Adrenal gland (tissue), 12 donors: ENCODE measurements around the gene MYO5B. TPM values are rescaled to one million over a fixed set of nuclear protein-coding genes. Genes with fewer than 3 reads are reported as not detected.

ENCODE experiments used
- DNase-seq, 7 donors: peaks; one replicate each; pipeline ENCODE4 v3.0.0-alpha.2; 2019 to 2020
- H3K27ac ChIP-seq, 5 donors: fragments of 200-600 bp; sonication (generic) in 4 of 5; 1 replicate in 3 of 5; 2 replicates in 2 of 5; pipeline versions ENCODE4 v1.5.1 to v1.8.0; 2016 to 2020; ENCODE audit warnings: mild to moderate bottlenecking in 1 of 5
- H3K27me3 ChIP-seq: fragments of 200-600 bp; 2 replicates; pipeline ENCODE4 v1.8.0; 2021
- H3K36me3 ChIP-seq, 2 donors: fragments of 200-600 bp; replicated peaks in 1 of 2; 1 replicate in 1 of 2; 2 replicates in 1 of 2; pipeline versions ENCODE4 v1.5.1 to v1.8.0; 2018 to 2022
- H3K4me1 ChIP-seq, 2 donors: fragments of 200-600 bp; replicated peaks in 1 of 2; 1 replicate in 1 of 2; 2 replicates in 1 of 2; pipeline versions ENCODE4 v1.5.1 to v1.8.0; 2018 to 2021
- H3K4me3 ChIP-seq, 4 donors: fragments of 200-600 bp; sonication (generic) in 3 of 4; one replicate each; pipeline ENCODE4 v1.5.1; 2016 to 2018
- H3K9me3 ChIP-seq, 3 donors: fragments of 200-600 bp; sonication (generic) in 1 of 3; replicated peaks in 1 of 3; 1 replicate in 2 of 3; 2 replicates in 1 of 3; pipeline versions ENCODE4 v1.5.1 to v1.8.0; 2016 to 2021
- CTCF ChIP-seq, 6 experiments: fragments of 450-650 bp in 4 of 6; fragments of 200-600 bp in 2 of 6; sonication (generic) in 1 of 6; IDR thresholded peaks; 1 replicate in 5 of 6; 2 replicates in 1 of 6; pipeline versions ENCODE4 v1.5.1 to v1.8.0; 2016 to 2021; ENCODE audit warnings: antibody characterized with exemption in 6 of 6, mild to moderate bottlenecking in 2 of 6, moderate library complexity in 1 of 6
- POLR2A ChIP-seq, 2 donors: fragments of 450-650 bp; IDR thresholded peaks; one replicate each; pipeline ENCODE4 v1.6.1; 2017; ENCODE audit warnings: antibody characterized with exemption in 2 of 2, mild to moderate bottlenecking in 2 of 2, moderate library complexity in 1 of 2
- WGBS, 4 donors: extraction: QIAGEN DNeasy Blood & Tissue Kit in 2 of 4; methylation state at CpG; one replicate each; pipeline versions ENCODE4 v1.1.5 to v1.1.7; 2013 to 2017; 5-methylcytosine and 5-hydroxymethylcytosine counted together
- intact Hi-C, 2 donors: fragments of 100-400 bp; cut with DNase I; formaldehyde crosslinking; loops; one replicate each; pipeline versions ENCODE4 v1.14.1 to v1.15.0; 2022 to 2023
- polyA plus RNA-seq, 3 donors: library from polyadenylated mRNA; stranded (reverse); fragments of 200-250 nt in 2 of 3; fragments of 350-450 nt in 1 of 3; fragmentation: Illumina TruSeq in 1 of 3; extraction: RNeasy Lipid Tissue Mini Kit (QIAGEN cat#74804) in 1 of 3; gene quantifications; one replicate each; pipeline ENCODE4 v1.2.3, GENCODE V29; 2013 to 2014
- total RNA-seq, 9 donors: library from RNA; depleted of rRNA in 4 of 9; stranded (reverse); fragments of >200 nt in 4 of 9; fragments of 120-200 nt in 1 of 9; fragmentation: NEBNext Ultra II Directional in 1 of 9; extraction: Animal tissue kit (Norgen Biotek cat#: 25700) in 1 of 9; gene quantifications; one replicate each; pipeline versions ENCODE4 v1.1.0 to v1.2.4, GENCODE V29; 2013 to 2023
- donor health status: healthy with polysubstance abuse.
- donor health status: Bipolar disorder and iron deficiency.
- donor health status: DM: yes; HTN: yes; CAD: no.
- donor health status: DM: no; HTN: no; CAD: no.
- donor health status: DM: no; HTN: no; CAD: no.
- donor health status: DM: yes; HTN: yes; CAD: no.

The MYO5B gene
- total and polyA plus RNA-seq, 12 donors = 0.61 to 9.3 (median 2.9) TPM

GRCh38 chr18:50090370-50091312 lies 104.3 kb downstream of the MYO5B start:
- WGBS, 4 donors = 81 to 89% (median 85%) methylated on average over 6 of the region's 6 CpGs
- intact Hi-C loops = no loop called here
- H3K27ac ChIP-seq = no peak overlapping the region
- no peaks in the 10 kb centered on the region for H3K27me3 ChIP-seq
- H3K9me3 ChIP-seq = no peaks in the 10 kb centered on the region
- no peak overlapping the region for H3K4me3 ChIP-seq
- DNase-seq = no peak
- no peaks in the 10 kb centered on the region for H3K4me1 ChIP-seq
- TF ChIP-seq POLR2A (IDR thresholded peaks at IDR 0.05) = no peak
- no peak for TF ChIP-seq CTCF (IDR thresholded peaks at IDR 0.05)
- no peaks in the 10 kb centered on the region for H3K36me3 ChIP-seq

- no peaks in the 10 kb centered on the region for H3K36me3 ChIP-seq
- no peak overlapping the region for H3K27ac ChIP-seq
- DNase-seq = no peak
- TF ChIP-seq POLR2A (IDR thresholded peaks at IDR 0.05) = no peak
- H3K4me3 ChIP-seq = no peak overlapping the region
- no peaks in the 10 kb centered on the region for H3K9me3 ChIP-seq
- intact Hi-C loops = no loop called here
- no peaks in the 10 kb centered on the region for H3K4me1 ChIP-seq
- H3K27me3 ChIP-seq = no peaks in the 10 kb centered on the region
- WGBS, 4 donors = 80 to 89% (median 85%) methylated on average over 9 of the region's 9 CpGs
Observed at GRCh38 chr18:50089702-50090101, 105.2 kb downstream of the MYO5B start.

- Histone ChIP-seq H3K4me3 (no peak overlapping the region), H3K27me3 (no peaks in the 10 kb centered on the region), H3K27ac (no peak overlapping the region), H3K9me3 (no peaks in the 10 kb centered on the region), H3K36me3 (no peaks in the 10 kb centered on the region), H3K4me1 (no peaks in the 10 kb centered on the region)
- 67 to 79% (median 75%) methylated on average over 3 of the region's 3 CpGs for WGBS, 4 donors
- no peak for DNase-seq
- intact Hi-C loops = no loop called here
- TF ChIP-seq POLR2A (IDR thresholded peaks at IDR 0.05) (no peak), CTCF (IDR thresholded peaks at IDR 0.05) (no peak)
Observed at GRCh38 chr18:50083708-50084107, 111.2 kb downstream of the MYO5B start.

GRCh38 chr18:50080932-50081560 lies 113.9 kb downstream of the MYO5B start:
- DNase-seq = no peak
- Histone ChIP-seq H3K9me3 (no peaks in the 10 kb centered on the region), H3K27ac (no peak overlapping the region), H3K4me1 (no peaks in the 10 kb centered on the region), H3K36me3 (no peaks in the 10 kb centered on the region), H3K4me3 (no peak overlapping the region), H3K27me3 (no peaks in the 10 kb centered on the region)
- TF ChIP-seq POLR2A (IDR thresholded peaks at IDR 0.05) (no peak), CTCF (IDR thresholded peaks at IDR 0.05) (no peak)
- intact Hi-C loops = no loop called here
- 47 to 65% (median 58%) methylated on average over 2 of the region's 2 CpGs for WGBS, 4 donors
